Measurements from ENCODE around the gene CARD9.

GRCh38 chr9:136379891-136380290 is 6.4 kb upstream of the CARD9 start:
- no peak for TF ChIP-seq POLR2A (IDR thresholded peaks at IDR 0.05)
- TF ChIP-seq CTCF (IDR thresholded peaks at IDR 0.05), result no peak
- TF ChIP-seq POLR2AphosphoS5 (IDR thresholded peaks at IDR 0.05), result no peak

All from suprapubic skin (tissue), 4 donors.